ENCODE data around the gene ARID4B. TPM values are rescaled to one million over a fixed set of nuclear protein-coding genes. Genes with fewer than 3 reads are reported as not detected.

ARID4B gene
- total RNA-seq, 1 experiment from 2014 or later = 34.6 TPM

GRCh38 chr1:235142991-235143390, 185.0 kb downstream of the ARID4B start:
- DNase-seq = no peak
- Histone ChIP-seq H3K27ac (no peak overlapping the region), H3K9me3 (replicated peaks) (no peaks in the 10 kb centered on the region), H3K27me3 (no peaks in the 10 kb centered on the region), H3K4me1 (no peaks in the 10 kb centered on the region), H3K4me3 (no peak overlapping the region), H3K36me3 (peaks cover 37% of the 10 kb centered on the region)

- Histone ChIP-seq H3K27ac (no peak overlapping the region), H3K4me1 (no peaks in the 10 kb centered on the region)
These were observed 188.7 kb downstream of the ARID4B start for GRCh38 chr1:235139315-235139714.

GRCh38 chr1:235138821-235139220, 189.2 kb downstream of the ARID4B start:
- DNase-seq = peak in 1 of 2 experiments; percentile 9
- Histone ChIP-seq H3K4me1 (no peaks in the 10 kb centered on the region), H3K36me3 (peaks cover 41% of the 10 kb centered on the region), H3K9me3 (replicated peaks) (no peaks in the 10 kb centered on the region), H3K4me3 (no peak overlapping the region), H3K27me3 (no peaks in the 10 kb centered on the region), H3K27ac (peak overlapping the region; percentile 8; the same call in 1 of the 2 replicates)

More at GRCh38 chr1:235139315-235139714, 188.7 kb downstream of the ARID4B start:
- Histone ChIP-seq H3K4me3 (no peak overlapping the region), H3K36me3 (peaks cover 41% of the 10 kb centered on the region), H3K9me3 (replicated peaks) (no peaks in the 10 kb centered on the region), H3K27me3 (no peaks in the 10 kb centered on the region)
- no peak for DNase-seq

- H3K4me3 ChIP-seq = no peak overlapping the region
- H3K27ac ChIP-seq = no peak overlapping the region
These were observed 191.9 kb downstream of the ARID4B start for GRCh38 chr1:235136111-235136510.

GRCh38 chr1:235134171-235134570, 193.8 kb downstream of the ARID4B start:
- no peak for DNase-seq
- peaks cover 38% of the 10 kb centered on the region for H3K36me3 ChIP-seq

More at GRCh38 chr1:235136111-235136510, 191.9 kb downstream of the ARID4B start:
- Histone ChIP-seq H3K27me3 (no peaks in the 10 kb centered on the region), H3K4me1 (no peaks in the 10 kb centered on the region), H3K36me3 (peaks cover 38% of the 10 kb centered on the region), H3K9me3 (replicated peaks) (no peaks in the 10 kb centered on the region)
- DNase-seq = peak in 1 of 2 experiments; percentile 19

GRCh38 chr1:235133086-235133485, 194.9 kb downstream of the ARID4B start:
- DNase-seq = no peak
- H3K4me1 ChIP-seq = no peaks in the 10 kb centered on the region
- H3K36me3 ChIP-seq = peaks cover 38% of the 10 kb centered on the region
- no peak overlapping the region for H3K4me3 ChIP-seq
- no peaks in the 10 kb centered on the region for H3K27me3 ChIP-seq
- no peaks in the 10 kb centered on the region for H3K9me3 ChIP-seq (replicated peaks)
- no peak overlapping the region for H3K27ac ChIP-seq

More at GRCh38 chr1:235134171-235134570, 193.8 kb downstream of the ARID4B start:
- H3K9me3 ChIP-seq (replicated peaks) = no peaks in the 10 kb centered on the region
- H3K27me3 ChIP-seq = no peaks in the 10 kb centered on the region
- H3K4me3 ChIP-seq = no peak overlapping the region
- no peak overlapping the region for H3K27ac ChIP-seq
- H3K4me1 ChIP-seq = no peaks in the 10 kb centered on the region

GRCh38 chr1:235131961-235132360, 196.0 kb downstream of the ARID4B start:
- no peaks in the 10 kb centered on the region for H3K9me3 ChIP-seq (replicated peaks)
- no peaks in the 10 kb centered on the region for H3K27me3 ChIP-seq
- no peak overlapping the region for H3K27ac ChIP-seq
- H3K4me3 ChIP-seq = no peak overlapping the region
- no peaks in the 10 kb centered on the region for H3K4me1 ChIP-seq
- peaks cover 35% of the 10 kb centered on the region for H3K36me3 ChIP-seq
- DNase-seq = no peak

- H3K27me3 ChIP-seq = no peaks in the 10 kb centered on the region
- H3K4me3 ChIP-seq = no peak overlapping the region
- H3K4me1 ChIP-seq = no peaks in the 10 kb centered on the region
- H3K9me3 ChIP-seq (replicated peaks) = no peaks in the 10 kb centered on the region
- no peak overlapping the region for H3K27ac ChIP-seq
- peaks cover 34% of the 10 kb centered on the region for H3K36me3 ChIP-seq
- no peak for DNase-seq
These were observed 197.2 kb downstream of the ARID4B start for GRCh38 chr1:235130766-235131270.

GRCh38 chr1:235129774-235130570, 198.0 kb downstream of the ARID4B start:
- Histone ChIP-seq H3K27me3 (no peaks in the 10 kb centered on the region), H3K27ac (no peak overlapping the region), H3K4me1 (no peaks in the 10 kb centered on the region), H3K9me3 (replicated peaks) (no peaks in the 10 kb centered on the region), H3K4me3 (no peak overlapping the region), H3K36me3 (peaks cover 32% of the 10 kb centered on the region)
- DNase-seq = no peak

- Histone ChIP-seq H3K4me1 (no peaks in the 10 kb centered on the region), H3K27me3 (no peaks in the 10 kb centered on the region), H3K36me3 (peaks cover 35% of the 10 kb centered on the region), H3K4me3 (peak within 1 kb of the TSS; percentile 87), H3K9me3 (replicated peaks) (no peaks in the 10 kb centered on the region), H3K27ac (peak within 1 kb of the TSS; percentile 87)
- DNase-seq = peak; percentile 97 to 99
These were observed 199.3 kb downstream of the ARID4B start, which contains the start of gene TOMM20 for GRCh38 chr1:235128456-235129328. Gene TOMM20, minus strand, starts transcription at chr1:235128837. Its CDS starts 122 bp downstream, at chr1:235128715.

GRCh38 chr1:235127732-235128455, 200.1 kb downstream of the ARID4B start:
- Histone ChIP-seq H3K9me3 (replicated peaks) (no peaks in the 10 kb centered on the region), H3K4me1 (no peaks in the 10 kb centered on the region), H3K36me3 (peaks cover 40% of the 10 kb centered on the region), H3K27me3 (no peaks in the 10 kb centered on the region), H3K4me3 (peak overlapping the region; percentile 87), H3K27ac (peak overlapping the region; percentile 87)
- DNase-seq = peak in 1 of 2 experiments; percentile 22

GRCh38 chr1:235127203-235127602, 200.8 kb downstream of the ARID4B start:
- Histone ChIP-seq H3K27ac (peak overlapping the region; percentile 87; the same call in 1 of the 2 replicates), H3K4me3 (peak overlapping the region; percentile 87), H3K4me1 (no peaks in the 10 kb centered on the region), H3K9me3 (replicated peaks) (no peaks in the 10 kb centered on the region), H3K36me3 (peaks cover 41% of the 10 kb centered on the region), H3K27me3 (no peaks in the 10 kb centered on the region)
- DNase-seq = peak in 1 of 2 experiments; percentile 26

- no peaks in the 10 kb centered on the region for H3K27me3 ChIP-seq
- no peaks in the 10 kb centered on the region for H3K4me1 ChIP-seq
- no peak overlapping the region for H3K27ac ChIP-seq
- H3K4me3 ChIP-seq = no peak overlapping the region
- no peaks in the 10 kb centered on the region for H3K9me3 ChIP-seq (replicated peaks)
- no peak for DNase-seq
- peaks cover 55% of the 10 kb centered on the region for H3K36me3 ChIP-seq
These were observed 203.3 kb downstream of the ARID4B start for GRCh38 chr1:235124665-235125064.

GRCh38 chr1:235124111-235124510, 203.9 kb downstream of the ARID4B start:
- H3K9me3 ChIP-seq (replicated peaks) = no peaks in the 10 kb centered on the region
- DNase-seq = no peak
- no peaks in the 10 kb centered on the region for H3K4me1 ChIP-seq

More at GRCh38 chr1:235124111-235124510, 203.9 kb downstream of the ARID4B start:
- no peak overlapping the region for H3K27ac ChIP-seq
- H3K4me3 ChIP-seq = no peak overlapping the region
- H3K36me3 ChIP-seq = peaks cover 60% of the 10 kb centered on the region
- no peaks in the 10 kb centered on the region for H3K27me3 ChIP-seq
